GM15510 (cell line): Measurements from ENCODE around the gene RALGPS1.

Experiments used
- POLR2A ChIP-seq: IDR thresholded peaks from 3 replicates; pipeline ENCODE4 v1.6.1; 2011; ENCODE audit warnings: borderline replicate concordance; ENCODE audit not compliant: insufficient read length; ENCODE audit errors: extremely low read depth

RALGPS1 gene

DNA sequence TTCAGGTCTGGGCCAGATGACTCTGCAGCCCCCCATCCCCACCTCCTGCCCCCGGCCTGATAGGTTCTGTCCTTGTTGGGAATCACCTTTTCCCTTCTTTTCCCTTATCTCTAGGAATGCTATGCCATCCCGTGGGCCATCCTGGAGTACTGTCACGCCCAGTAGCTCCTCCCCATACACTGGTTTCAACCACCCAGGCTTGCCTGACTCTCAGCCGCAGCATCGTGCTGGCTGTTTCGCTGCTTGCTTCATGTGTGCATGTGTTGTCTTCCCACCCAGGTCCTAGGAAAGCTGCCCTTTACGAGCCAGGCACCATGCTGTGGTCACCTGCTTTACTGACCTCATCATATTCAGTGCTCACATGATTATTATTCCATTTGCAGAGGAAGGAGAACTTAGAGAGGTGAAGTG lies 136.0 kb downstream of the RALGPS1 start:
- no peak for TF ChIP-seq POLR2A

GRCh38 chr9:127051881-127052595 lies 137.5 kb downstream of the RALGPS1 start:
- TF ChIP-seq POLR2A = no peak

- TF ChIP-seq POLR2A = no peak
These were observed 138.7 kb downstream of the RALGPS1 start for GRCh38 chr9:127053057-127053821.

GRCh38 chr9:127053960-127054359 lies 139.4 kb downstream of the RALGPS1 start:
- TF ChIP-seq POLR2A = no peak

GRCh38 chr9:127055745-127056402 lies 141.3 kb downstream of the RALGPS1 start:
- TF ChIP-seq POLR2A = no peak

- TF ChIP-seq POLR2A = no peak
These were observed 141.9 kb downstream of the RALGPS1 start for GRCh38 chr9:127056446-127056845.

- no peak for TF ChIP-seq POLR2A
These were observed 143.5 kb downstream of the RALGPS1 start for GRCh38 chr9:127058011-127058644.

GRCh38 chr9:127058645-127059021 lies 144.1 kb downstream of the RALGPS1 start:
- TF ChIP-seq POLR2A = no peak

- TF ChIP-seq POLR2A = no peak
These were observed 144.4 kb downstream of the RALGPS1 start for GRCh38 chr9:127059030-127059429.

DNA sequence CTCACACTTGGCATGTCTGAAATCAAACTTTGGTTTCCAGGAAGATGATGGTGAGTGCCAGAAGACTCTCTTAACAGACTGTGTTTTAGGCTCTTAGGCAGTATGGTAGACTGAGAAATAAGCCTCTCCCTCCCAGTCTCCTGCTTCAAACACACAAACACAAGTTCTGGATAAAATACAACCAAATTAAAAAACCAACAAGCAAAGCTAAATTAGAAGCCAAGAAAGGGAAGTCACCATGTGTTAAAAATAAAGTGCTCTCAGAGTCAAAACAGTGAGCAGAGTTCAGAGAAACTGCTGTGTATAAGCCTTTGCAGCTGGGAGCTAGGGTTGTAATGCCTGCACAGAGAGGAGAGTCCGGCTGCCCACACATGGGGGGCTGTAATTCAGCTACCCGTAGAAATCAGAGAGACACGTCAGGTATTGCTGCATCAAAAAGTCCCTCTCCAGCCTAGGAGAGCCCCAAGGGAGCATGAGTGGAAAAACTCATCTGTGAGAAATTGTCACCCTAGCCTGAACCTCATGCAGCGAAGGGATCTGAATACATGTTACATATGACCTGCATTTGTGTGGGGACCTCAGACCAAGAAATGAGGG lies 145.3 kb downstream of the RALGPS1 start:
- no peak for TF ChIP-seq POLR2A

DNA sequence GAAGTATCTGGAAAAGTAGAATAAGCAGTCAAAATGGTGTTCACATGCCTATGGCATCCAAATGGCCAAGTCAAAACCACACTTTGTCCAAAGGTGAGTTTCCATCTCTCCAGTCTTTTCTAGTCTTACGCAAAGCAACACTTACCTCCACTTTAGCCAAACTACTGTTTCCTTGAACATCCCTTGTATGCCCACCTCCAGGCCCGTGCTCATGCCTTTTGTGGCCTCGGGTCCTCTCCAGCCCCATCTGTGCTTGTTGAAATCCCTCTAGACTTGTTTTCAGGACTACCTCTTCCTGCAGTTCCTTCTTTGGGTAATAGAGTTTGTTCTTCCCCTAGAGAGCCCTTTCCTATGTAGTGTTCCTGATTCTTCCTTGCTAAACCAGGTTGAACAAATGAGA lies 146.8 kb downstream of the RALGPS1 start:
- TF ChIP-seq POLR2A = no peak

DNA sequence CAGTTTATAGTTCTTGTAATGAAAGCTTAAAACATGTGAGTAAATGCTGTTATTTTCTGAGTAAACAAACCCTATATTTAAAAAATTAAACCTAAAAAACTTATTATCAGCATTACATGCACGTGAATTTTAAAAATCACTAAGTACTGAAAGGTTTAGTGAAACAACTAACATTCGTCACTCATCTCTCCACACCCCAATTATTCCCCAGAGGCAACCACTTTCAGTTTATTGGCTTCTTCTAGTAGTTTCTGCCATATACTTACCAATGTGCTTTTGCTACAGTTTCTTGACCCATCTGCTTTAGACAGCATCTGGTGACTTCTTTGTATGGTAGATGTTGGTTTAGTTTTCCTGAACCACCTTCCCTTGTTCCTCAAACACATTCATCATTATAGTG lies 149.8 kb downstream of the RALGPS1 start:
- no peak for TF ChIP-seq POLR2A

DNA sequence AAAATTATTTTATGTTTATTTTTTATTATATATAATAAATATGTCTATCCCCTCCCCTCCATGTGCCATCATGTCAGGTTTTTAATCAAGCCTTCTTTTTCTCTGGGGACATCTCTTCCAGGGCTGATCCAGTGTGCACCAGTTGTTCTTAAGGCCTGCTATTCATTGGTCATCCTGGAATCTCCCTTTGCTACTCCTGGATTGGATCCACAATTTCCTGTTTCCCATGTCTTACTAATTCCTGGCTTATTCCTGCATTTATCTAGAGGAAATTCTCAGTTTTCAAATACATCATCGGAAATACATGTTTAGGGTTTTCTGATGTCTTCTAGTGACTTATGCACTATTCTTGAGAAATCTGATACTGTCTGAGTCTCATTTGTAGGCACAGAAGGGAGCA lies 151.0 kb downstream of the RALGPS1 start:
- no peak for TF ChIP-seq POLR2A

GRCh38 chr9:127066060-127066850 lies 151.7 kb downstream of the RALGPS1 start:
- TF ChIP-seq POLR2A = no peak

- no peak for TF ChIP-seq POLR2A
These were observed 152.2 kb downstream of the RALGPS1 start for GRCh38 chr9:127066851-127067136.

- no peak for TF ChIP-seq POLR2A
These were observed 153.1 kb downstream of the RALGPS1 start for GRCh38 chr9:127067603-127068220.
